Measurements from ENCODE around the gene FLT3.

FLT3 gene

GRCh38 chr13:28002886-28003698 is 97.3 kb downstream of the FLT3 start:
- no peak for DNase-seq (ENCODE audit: low read depth, low spot score)

- no peak for DNase-seq (ENCODE audit: low read depth, low spot score)
Measured at GRCh38 chr13:28001837-28002473, 98.4 kb downstream of the FLT3 start.

- DNase-seq (ENCODE audit: low read depth, low spot score), result no peak
Measured at GRCh38 chr13:28001049-28001448, 99.3 kb downstream of the FLT3 start.

- no peak for DNase-seq (ENCODE audit: low read depth, low spot score)
Measured at GRCh38 chr13:28000567-28000966, 99.8 kb downstream of the FLT3 start.

GRCh38 chr13:27997904-27998522 is 102.4 kb downstream of the FLT3 start:
- DNase-seq (ENCODE audit: low read depth, low spot score), result no peak

GRCh38 chr13:27991881-27992280 is 108.5 kb downstream of the FLT3 start:
- no peak for DNase-seq (ENCODE audit: low read depth, low spot score)

GRCh38 chr13:27988520-27988919 is 111.9 kb downstream of the FLT3 start, which contains the start of gene URAD:
Gene URAD (minus strand): TSS chr13:27988693. CDS start chr13:27988637, 56 bp downstream.
- DNase-seq (ENCODE audit: low read depth, low spot score), result no peak

GRCh38 chr13:27985600-27985999 is 114.8 kb downstream of the FLT3 start:
- no peak for DNase-seq (ENCODE audit: low read depth, low spot score)

- no peak for DNase-seq (ENCODE audit: low read depth, low spot score)
Measured at GRCh38 chr13:27982361-27982760, 118.0 kb downstream of the FLT3 start.

- no peak for DNase-seq (ENCODE audit: low read depth, low spot score)
Measured at GRCh38 chr13:27981006-27981708, 119.2 kb downstream of the FLT3 start.

GRCh38 chr13:27980280-27980998 is 119.9 kb downstream of the FLT3 start:
- DNase-seq (ENCODE audit: low read depth, low spot score), result no peak

GRCh38 chr13:27979765-27980279 is 120.6 kb downstream of the FLT3 start:
- no peak for DNase-seq (ENCODE audit: low read depth, low spot score)

- DNase-seq (ENCODE audit: low read depth, low spot score), result no peak
Measured at GRCh38 chr13:27979001-27979643, 121.3 kb downstream of the FLT3 start.

GRCh38 chr13:27978301-27978968 is 121.9 kb downstream of the FLT3 start:
- no peak for DNase-seq (ENCODE audit: low read depth, low spot score)

GRCh38 chr13:27977476-27978300 is 122.7 kb downstream of the FLT3 start:
- DNase-seq (ENCODE audit: low read depth, low spot score), result no peak

GRCh38 chr13:27976362-27977091 is 123.8 kb downstream of the FLT3 start:
- no peak for DNase-seq (ENCODE audit: low read depth, low spot score)

- no peak for DNase-seq (ENCODE audit: low read depth, low spot score)
Measured at GRCh38 chr13:27975564-27976361, 124.6 kb downstream of the FLT3 start.
